GM21619 (cell line): ENCODE data around the gene GALNS.
"Not testable (repeated sequence)": the region's sequence is repeated elsewhere in the genome, so short reads cannot be mapped to it uniquely, and the experiment has no call there.

Experiments
- ATAC-seq: cut with Tn5 transposase; IDR thresholded peaks from one replicate; pipeline ENCODE4 v1.9.1; 2021; ENCODE audit not compliant: unreplicated experiment

The GALNS gene

DNA sequence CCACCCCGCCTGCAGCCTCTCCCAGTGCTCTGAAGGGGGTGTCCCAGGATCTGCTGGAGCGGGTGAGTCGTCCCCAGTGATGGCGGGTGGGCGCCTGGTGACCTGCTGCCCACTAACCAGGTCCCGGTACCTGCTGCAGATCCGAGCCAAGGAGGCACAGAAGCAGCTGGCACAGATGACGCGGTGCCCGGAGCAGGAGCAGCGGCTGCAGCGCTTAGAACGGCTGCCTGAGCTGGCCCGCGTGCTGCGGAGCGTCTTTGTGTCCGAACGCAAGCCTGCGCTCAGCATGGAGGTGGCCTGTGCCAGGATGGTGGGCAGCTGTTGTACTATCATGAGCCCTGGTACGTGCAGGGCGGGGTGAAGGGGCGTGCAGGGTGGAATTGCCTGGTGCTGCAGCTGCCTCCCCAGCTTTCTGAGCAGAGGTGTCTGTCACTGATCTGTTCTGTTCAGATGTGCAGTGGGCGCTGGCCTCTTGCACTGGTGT lies 49.6 kb downstream of the GALNS start:
- no peak for ATAC-seq

DNA sequence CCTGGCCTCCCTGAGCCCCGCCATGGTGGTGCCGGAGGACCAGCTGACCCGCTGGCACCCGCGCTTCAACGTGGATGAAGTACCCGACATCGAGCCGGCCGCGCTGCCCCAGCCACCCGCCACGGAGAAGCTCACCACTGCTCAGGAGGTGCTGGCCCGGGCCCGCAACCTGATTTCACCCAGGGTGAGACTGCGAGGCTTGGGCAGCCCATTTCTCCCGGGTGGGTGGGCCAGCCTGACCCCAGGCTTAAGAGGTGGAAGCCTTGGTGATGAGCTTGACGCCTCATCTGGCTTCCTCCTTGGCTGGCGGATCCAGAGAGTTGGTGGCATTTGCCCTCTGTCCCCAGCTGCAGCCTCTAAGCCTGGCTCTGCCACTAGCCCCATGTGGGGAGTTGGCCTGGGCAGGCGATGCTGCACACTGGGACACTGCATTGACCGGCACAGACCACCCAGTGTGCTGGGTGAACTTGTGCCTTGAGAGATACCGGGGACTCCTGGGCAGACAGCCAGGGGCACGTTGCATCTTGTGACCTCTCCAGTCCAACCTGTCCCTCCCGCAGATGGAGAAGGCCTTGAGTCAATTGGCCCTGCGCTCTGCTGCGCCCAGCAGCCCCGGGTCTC lies 50.1 kb downstream of the GALNS start:
- no peak for ATAC-seq

DNA sequence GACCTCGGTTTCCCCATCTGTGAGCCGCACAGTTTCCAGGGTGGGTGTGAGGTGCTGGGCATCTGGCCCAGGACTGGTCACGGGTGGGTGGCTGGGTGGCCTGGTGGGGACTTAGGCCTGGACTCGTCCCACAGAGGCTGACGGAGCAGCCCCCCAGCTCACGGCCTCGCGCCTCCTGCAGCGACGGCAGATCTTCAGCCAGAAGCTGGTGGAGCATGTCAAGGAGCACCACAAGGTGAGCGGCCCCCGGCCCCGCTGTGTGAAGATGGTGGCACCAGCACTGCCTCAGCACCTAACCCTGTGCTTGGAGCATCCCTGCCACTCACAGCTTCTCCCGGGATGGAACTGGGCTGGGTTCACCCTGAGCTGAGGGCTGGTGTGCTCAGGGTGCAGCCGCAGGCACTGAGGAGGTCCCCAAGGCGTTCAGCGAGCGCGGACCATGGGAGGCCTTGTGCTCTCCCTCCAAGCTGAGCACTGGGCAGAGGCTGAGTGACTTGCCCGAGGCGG lies 50.8 kb downstream of the GALNS start:
- no peak for ATAC-seq

GRCh38 chr16:88805340-88805715 lies 51.4 kb downstream of the GALNS start:
- ATAC-seq, result no peak

DNA sequence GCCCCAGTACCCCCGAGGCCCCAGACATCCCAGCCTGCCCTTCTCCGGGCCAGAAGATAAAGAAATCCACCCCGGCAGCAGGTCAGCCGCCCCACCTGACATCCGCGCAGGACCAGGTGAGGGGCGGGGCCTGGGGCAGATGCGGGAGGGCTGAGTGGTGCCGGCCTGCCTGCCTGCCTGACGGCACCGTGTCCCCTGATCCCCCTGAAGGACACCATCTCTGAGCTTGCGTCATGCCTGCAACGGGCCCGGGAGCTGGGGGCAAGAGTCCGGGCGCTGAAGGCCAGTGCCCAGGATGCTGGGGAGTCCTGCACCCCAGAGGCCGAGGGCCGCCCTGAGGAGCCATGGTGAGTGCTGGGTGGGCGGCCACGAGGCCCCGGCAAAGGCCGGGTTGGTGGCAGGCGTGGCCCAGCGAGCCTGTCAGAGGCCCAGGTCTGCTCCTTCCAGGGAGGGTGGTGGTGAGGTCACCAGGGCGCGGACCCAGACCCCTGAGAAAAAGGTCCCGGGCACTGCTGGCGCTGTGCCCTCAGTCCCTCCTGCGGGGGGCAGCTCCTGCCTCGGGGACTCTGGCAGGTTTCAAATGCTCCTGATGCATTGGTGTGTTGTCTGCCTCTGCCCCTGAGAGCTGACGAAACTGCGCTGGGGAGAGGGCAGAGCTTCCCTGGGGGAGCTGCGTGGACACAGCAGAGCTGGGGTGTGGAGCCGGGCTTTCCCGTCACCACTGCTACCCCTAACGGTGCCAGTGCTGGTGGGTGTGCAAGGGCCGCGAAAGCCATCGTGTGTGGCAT lies 52.0 kb downstream of the GALNS start:
- ATAC-seq, result no peak

- ATAC-seq, result no peak
Observed at GRCh38 chr16:88804173-88804551, 52.6 kb downstream of the GALNS start.

GRCh38 chr16:88803264-88803987 lies 53.3 kb downstream of the GALNS start, which contains the start of gene CDT1:
TSS of gene CDT1 (plus strand) at chr16:88803789. CDS start at chr16:88803832, 43 bp downstream.
- ATAC-seq, result peak; percentile 40

GRCh38 chr16:88800277-88800592 lies 56.5 kb downstream of the GALNS start:
- ATAC-seq, result no peak

GRCh38 chr16:88799569-88800276 lies 57.0 kb downstream of the GALNS start:
- ATAC-seq, result no peak

DNA sequence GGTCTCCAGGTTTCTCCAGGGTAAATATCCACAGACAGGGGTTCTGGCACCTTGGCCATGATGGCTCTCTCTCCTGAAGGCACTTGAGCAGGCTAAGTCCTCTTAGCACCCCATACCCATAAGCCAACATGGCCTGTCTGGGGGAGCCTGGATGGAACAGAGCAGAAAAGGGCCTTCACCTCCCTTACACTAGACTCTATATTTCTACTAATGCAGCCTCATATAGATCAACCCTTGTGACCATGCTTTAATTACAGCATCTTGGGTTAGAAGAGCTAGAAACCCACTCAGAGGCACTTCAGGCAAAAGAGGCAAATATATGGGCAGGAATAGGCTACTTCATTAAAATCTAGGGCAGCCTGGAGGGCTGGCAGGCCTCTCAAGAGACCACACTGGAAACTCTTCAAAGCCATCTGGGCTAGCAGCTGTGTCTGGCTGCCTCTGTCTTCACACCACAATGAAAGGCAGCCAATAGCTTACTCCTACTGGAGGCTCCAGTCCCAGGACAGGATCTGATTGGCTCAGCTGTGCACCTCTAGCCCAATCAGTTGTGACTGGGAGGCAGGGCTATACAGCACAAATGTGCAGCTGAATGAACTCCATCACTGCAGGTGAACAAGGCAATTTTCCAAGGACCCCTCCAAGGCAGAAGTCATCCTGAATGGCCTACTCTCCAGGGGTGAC lies 57.8 kb downstream of the GALNS start:
- no peak for ATAC-seq

- no peak for ATAC-seq
Observed at GRCh38 chr16:88798073-88798472, 58.7 kb downstream of the GALNS start.

- ATAC-seq, result no peak
Observed at GRCh38 chr16:88796278-88796677, 60.5 kb downstream of the GALNS start.

- no peak for ATAC-seq
Observed at GRCh38 chr16:88793251-88793954, 63.3 kb downstream of the GALNS start.

- ATAC-seq, result no peak
Observed at GRCh38 chr16:88792668-88793250, 64.0 kb downstream of the GALNS start.

DNA sequence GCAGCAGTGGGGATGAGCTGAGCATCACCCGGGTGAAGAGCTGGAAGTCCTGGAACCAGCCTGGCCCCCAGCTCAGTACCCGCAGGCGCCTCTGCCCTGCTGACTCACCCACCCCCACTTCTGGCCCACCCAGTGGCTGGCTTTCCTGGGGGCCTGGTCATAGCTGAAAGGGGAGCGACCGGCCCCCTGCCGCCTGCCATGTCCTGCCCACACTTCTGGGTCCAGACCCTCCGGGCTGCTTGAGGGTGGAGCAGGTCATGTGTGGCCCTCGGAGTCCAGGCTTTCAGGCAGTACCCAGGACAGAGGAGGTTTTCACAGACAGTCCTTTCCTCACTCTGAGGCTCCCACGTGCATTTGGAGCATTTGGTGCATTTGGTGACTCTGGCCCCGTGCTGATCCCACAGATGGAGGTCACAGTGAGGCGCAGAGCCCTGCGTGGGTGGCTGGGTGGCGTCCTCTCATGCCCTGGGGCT lies 64.6 kb downstream of the GALNS start:
- ATAC-seq, result no peak

DNA sequence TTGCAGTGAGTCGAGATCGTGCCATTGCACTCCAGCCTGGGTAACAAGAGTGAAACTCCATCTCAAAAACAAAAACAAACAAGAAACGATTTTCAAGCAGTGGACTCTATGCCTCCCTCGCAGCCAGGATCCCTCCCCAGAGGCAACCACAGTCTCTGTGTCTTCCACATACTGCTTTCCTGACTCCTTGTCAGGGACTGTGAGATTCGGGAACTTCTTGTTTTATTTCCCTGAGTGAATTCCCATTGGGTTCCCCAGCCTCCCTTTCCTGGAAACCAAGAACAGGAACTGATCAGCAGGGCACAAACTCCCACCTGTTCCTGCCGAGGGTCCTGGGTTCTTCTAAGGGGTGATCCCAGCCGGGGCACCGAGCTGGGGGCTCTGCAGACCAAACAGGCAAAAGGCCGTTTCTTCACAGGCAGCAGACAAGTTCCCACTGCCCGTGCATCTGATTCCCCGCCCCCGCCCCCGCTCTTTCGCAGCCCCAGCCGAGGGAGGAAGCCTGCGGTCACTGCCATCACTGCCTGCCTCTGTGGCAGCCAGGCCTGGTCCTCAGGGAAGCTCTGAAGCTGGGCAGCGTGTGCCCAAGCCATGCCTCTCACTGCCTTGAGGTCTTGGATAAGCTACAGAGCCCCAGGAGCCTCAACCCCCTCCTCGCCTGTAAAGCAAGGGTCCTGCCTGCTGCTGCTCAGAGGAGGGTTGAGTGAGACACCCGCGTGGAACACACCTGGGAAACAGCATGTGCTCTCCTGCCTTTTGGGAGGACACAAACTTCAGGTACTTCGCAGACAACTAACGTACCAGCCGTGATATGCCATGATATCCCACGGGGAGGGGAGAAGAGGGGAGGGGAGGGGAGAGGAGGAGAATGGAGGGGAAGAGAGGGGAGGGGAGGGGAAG lies 66.2 kb downstream of the GALNS start:
- ATAC-seq, result no peak

DNA sequence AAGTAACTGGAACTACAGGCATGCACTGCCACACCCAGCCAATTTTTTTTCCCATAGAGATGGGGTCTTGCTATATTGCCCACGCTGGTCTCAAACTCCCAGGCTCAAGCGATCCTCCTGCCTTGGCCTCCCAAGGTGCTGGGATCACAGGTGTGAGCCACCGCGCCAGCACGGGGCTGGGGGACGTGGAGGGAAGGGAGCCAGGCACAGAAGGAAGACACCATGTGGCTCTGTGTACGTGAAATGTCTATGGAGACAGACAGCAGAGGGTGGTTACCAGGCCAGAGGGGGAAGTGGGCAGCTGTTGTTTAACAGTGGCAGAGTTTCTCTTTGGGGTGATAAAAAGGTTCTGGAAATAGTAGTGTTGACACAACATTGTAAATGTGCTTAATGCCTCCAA lies 67.2 kb downstream of the GALNS start:
- ATAC-seq, result no peak

GRCh38 chr16:88788749-88789148 lies 68.0 kb downstream of the GALNS start:
- not testable (repeated sequence) for ATAC-seq
